CD4-positive, alpha-beta T cell (primary cell): Measurements from ENCODE around the gene NSL1. TPM values are rescaled to one million over a fixed set of nuclear protein-coding genes. Genes with fewer than 3 reads are reported as not detected.

ENCODE experiments used
- ATAC-seq: fragments of 200-7000 bp; cut with Tn5 transposase; one replicate; pipeline ENCODE4 v1.10.0; 2022; ENCODE audit warnings: mild to moderate bottlenecking; ENCODE audit not compliant: poor library complexity
- CTCF ChIA-PET: fragments of 350-600 bp; sonication (Branson Sonifier 250); formaldehyde crosslinking; loops from one replicate; lab custom pipeline; 2021; ENCODE audit warnings: antibody characterized with exemption, inconsistent platforms; lab: Charles Lee
- POLR2A ChIA-PET: fragments of 350-600 bp; sonication (Branson Sonifier 250); formaldehyde crosslinking; loops from one replicate; lab custom pipeline; 2021; ENCODE audit warnings: antibody characterized with exemption, inconsistent platforms; lab: Charles Lee
- DNase-seq, 14 experiments: peaks; one replicate each; pipeline ENCODE4 v3.0.0-alpha.2; 2013 to 2020; ENCODE audit warnings: mixed read lengths in 2 of 14
- H3K27ac ChIP-seq, 2 donors: one replicate each; pipeline versions ENCODE4 v1.5.1 to v1.7.0; 2013; ENCODE audit warnings: low read length in 2 of 2, low read depth in 1 of 2, mild to moderate bottlenecking in 1 of 2
- H3K27me3 ChIP-seq, 2 experiments: 1 replicate in 1 of 2; 2 replicates in 1 of 2; pipeline versions ENCODE4 v1.6.1 to v1.7.0; 2013; ENCODE audit warnings: low read length in 2 of 2, control low read depth in 1 of 2, mild to moderate bottlenecking in 1 of 2, moderate library complexity in 1 of 2; ENCODE audit not compliant: insufficient read depth in 2 of 2, control insufficient read depth in 1 of 2
- H3K36me3 ChIP-seq: one replicate; pipeline ENCODE4 v1.6.1; 2013; ENCODE audit warnings: low read length, control low read depth; ENCODE audit not compliant: insufficient read depth
- H3K4me1 ChIP-seq: one replicate; pipeline ENCODE4 v1.6.1; 2013; ENCODE audit warnings: low read length, control low read depth; ENCODE audit not compliant: insufficient read depth
- H3K4me3 ChIP-seq: one replicate; pipeline ENCODE4 v1.5.1; 2013; ENCODE audit warnings: mild to moderate bottlenecking, low read length, moderate library complexity
- H3K9me3 ChIP-seq, 2 experiments: 1 replicate in 1 of 2; 2 replicates in 1 of 2; pipeline versions ENCODE4 v1.6.1 to v1.7.0; 2013; ENCODE audit warnings: low read length in 2 of 2, mild to moderate bottlenecking in 2 of 2, control low read depth in 1 of 2, moderate library complexity in 1 of 2; ENCODE audit not compliant: control insufficient read depth in 1 of 2, insufficient read depth in 1 of 2
- H3K27ac Mint-ChIP-seq: one replicate; pipeline ENCODE4 v1.8.0; 2020; ENCODE audit warnings: mixed read lengths
- H3K27me3 Mint-ChIP-seq: one replicate; pipeline ENCODE4 v1.8.0; 2021; ENCODE audit warnings: mixed read lengths
- H3K36me3 Mint-ChIP-seq: one replicate; pipeline ENCODE4 v1.8.0; 2021; ENCODE audit warnings: low read depth, mixed read lengths
- H3K4me1 Mint-ChIP-seq: one replicate; pipeline ENCODE4 v1.8.0; 2021; ENCODE audit warnings: low read depth, mixed read lengths
- H3K4me3 Mint-ChIP-seq: one replicate; pipeline ENCODE4 v1.8.0; 2020; ENCODE audit warnings: mild to moderate bottlenecking, mixed read lengths
- H3K9me3 Mint-ChIP-seq: one replicate; pipeline ENCODE4 v1.8.0; 2020; ENCODE audit warnings: mixed read lengths
- CTCF ChIP-seq: fragments of 200-600 bp; IDR thresholded peaks from one replicate; pipeline ENCODE4 v1.8.0; 2022; ENCODE audit warnings: antibody characterized with exemption, mild to moderate bottlenecking
- intact Hi-C, 2 experiments: fragments of 100-400 bp; cut with DNase I in 1 of 2; cut with micrococcal nuclease in 1 of 2; formaldehyde crosslinking; loops; one replicate each; pipeline versions ENCODE4 v1.15.1 to v1.9.0; 2023 to 2025; cut with DNase I, micrococcal nuclease
- total RNA-seq, 174 experiments: library from RNA in 2 of 174; stranded (reverse) in 2 of 174; gene quantifications; one replicate each; pipeline ENCODE4 v1.2.3 and lab custom pipeline; 2021 to 2026

Gene NSL1
- total RNA-seq, 2 experiments from 2014 or later = 14.1 to 15.7 TPM

- H3K4me3 ChIP-seq = no peak overlapping the region
- H3K36me3 ChIP-seq = no peaks in the 10 kb centered on the region
- intact Hi-C loops = no loop called here
- peaks cover 22% of the 10 kb centered on the region for H3K4me1 ChIP-seq
- Mint-ChIP-seq H3K27ac (no peak overlapping the region), H3K36me3 (no peaks in the 10 kb centered on the region), H3K9me3 (no peaks in the 10 kb centered on the region), H3K4me1 (peaks cover 13% of the 10 kb centered on the region), H3K4me3 (no peak overlapping the region), H3K27me3 (peaks cover 5% of the 10 kb centered on the region)
- H3K9me3 ChIP-seq = peaks cover 0 to 3% of the 10 kb centered on the region in 2 experiments
- no peak for ATAC-seq
- POLR2A ChIA-PET = no interaction called here
- no peak for TF ChIP-seq CTCF
- DNase-seq = no peak
- no peak overlapping the region for H3K27ac ChIP-seq
- CTCF ChIA-PET = no interaction called here
- H3K27me3 ChIP-seq = no peaks in the 10 kb centered on the region
These were observed 105.5 kb downstream of the NSL1 start for GRCh38 chr1:212686069-212686468.

- no peaks in the 10 kb centered on the region for H3K36me3 ChIP-seq
- no peaks in the 10 kb centered on the region for H3K36me3 Mint-ChIP-seq
- intact Hi-C loops = no loop called here
- H3K4me1 Mint-ChIP-seq = peaks cover 13% of the 10 kb centered on the region
- no peaks in the 10 kb centered on the region for H3K27me3 ChIP-seq
- H3K27ac Mint-ChIP-seq = no peak overlapping the region
- H3K9me3 Mint-ChIP-seq = no peaks in the 10 kb centered on the region
- H3K27ac ChIP-seq = no peak overlapping the region
- H3K4me3 ChIP-seq = no peak overlapping the region
- peaks cover 5% of the 10 kb centered on the region for H3K27me3 Mint-ChIP-seq
- peaks cover 22% of the 10 kb centered on the region for H3K4me1 ChIP-seq
- CTCF ChIA-PET = no interaction called here
- H3K9me3 ChIP-seq = peaks cover 0 to 3% of the 10 kb centered on the region in 2 experiments
- DNase-seq (no peak), ATAC-seq (no peak)
- TF ChIP-seq CTCF = no peak
- POLR2A ChIA-PET = no interaction called here
- H3K4me3 Mint-ChIP-seq = no peak overlapping the region
These were observed 106.1 kb downstream of the NSL1 start for GRCh38 chr1:212685429-212685828.

GRCh38 chr1:212684521-212685090 lies 107.0 kb downstream of the NSL1 start:
- Mint-ChIP-seq H3K4me1 (peaks cover 13% of the 10 kb centered on the region), H3K4me3 (no peak overlapping the region), H3K27me3 (peaks cover 5% of the 10 kb centered on the region), H3K27ac (no peak overlapping the region), H3K36me3 (no peaks in the 10 kb centered on the region), H3K9me3 (no peaks in the 10 kb centered on the region)
- Histone ChIP-seq H3K36me3 (no peaks in the 10 kb centered on the region), H3K4me3 (no peak overlapping the region), H3K27ac (no peak overlapping the region), H3K27me3 (no peaks in the 10 kb centered on the region), H3K4me1 (peaks cover 22% of the 10 kb centered on the region), H3K9me3 (peaks cover 0 to 3% of the 10 kb centered on the region in 2 experiments)
- intact Hi-C loops = no loop called here
- ChIA-PET POLR2A (no interaction called here), CTCF (interaction anchor here (0.8 kb wide), 1 partner anchor 20 kb away, joined by 3 read pairs; no protein-coding TSS in a partner anchor)
- no peak for ATAC-seq
- no peak for DNase-seq
- no peak for TF ChIP-seq CTCF
